GM21526 (cell line): Measurements from ENCODE around the gene HOXC12.

Source experiments
- ATAC-seq: cut with Tn5 transposase; IDR thresholded peaks from one replicate; pipeline ENCODE4 v1.9.1; 2021; ENCODE audit warnings: moderate library complexity; ENCODE audit not compliant: unreplicated experiment, low FRiP score

HOXC12 gene

DNA sequence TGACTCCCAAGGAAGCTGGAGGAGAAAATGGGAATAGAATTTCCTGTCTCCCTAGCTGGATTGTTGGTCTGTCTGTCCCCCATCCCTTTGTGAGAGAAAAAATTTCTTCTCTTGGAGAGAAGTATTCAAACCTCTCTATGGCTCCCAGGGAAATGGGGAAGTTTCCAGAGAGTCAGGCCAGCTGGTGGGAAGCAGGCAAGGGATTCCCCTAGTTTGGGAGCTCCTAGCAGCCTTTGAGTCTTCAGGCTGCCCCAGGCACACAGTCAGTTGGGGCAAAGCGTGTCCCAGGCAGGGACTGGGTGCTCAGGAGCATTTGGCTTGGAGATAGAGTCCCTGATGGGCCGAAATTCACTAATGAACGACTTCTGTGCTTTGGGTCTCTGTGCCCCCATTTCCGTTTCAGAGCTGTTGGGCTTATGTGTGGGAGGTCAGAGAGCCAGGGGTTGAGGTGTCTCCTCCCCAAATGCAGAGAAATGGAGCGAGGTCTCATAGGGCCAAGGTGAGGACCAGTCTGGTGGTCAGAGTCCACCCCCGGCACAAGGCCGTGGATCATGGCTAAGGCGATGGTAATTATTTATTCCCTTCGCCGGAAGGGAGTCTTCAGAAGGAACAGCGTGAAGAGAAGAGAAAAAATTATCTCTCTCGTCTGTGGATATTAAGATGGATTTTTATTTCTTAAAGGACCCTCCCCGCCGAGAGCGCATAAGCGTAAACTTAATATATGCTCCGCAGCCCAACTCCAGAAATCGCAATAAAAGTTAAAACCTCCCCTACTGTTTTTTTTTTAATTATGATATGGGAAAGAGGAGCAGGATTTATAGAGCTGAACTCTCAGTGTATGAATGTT is 38.7 kb downstream of the HOXC12 start:
- no peak for ATAC-seq

DNA sequence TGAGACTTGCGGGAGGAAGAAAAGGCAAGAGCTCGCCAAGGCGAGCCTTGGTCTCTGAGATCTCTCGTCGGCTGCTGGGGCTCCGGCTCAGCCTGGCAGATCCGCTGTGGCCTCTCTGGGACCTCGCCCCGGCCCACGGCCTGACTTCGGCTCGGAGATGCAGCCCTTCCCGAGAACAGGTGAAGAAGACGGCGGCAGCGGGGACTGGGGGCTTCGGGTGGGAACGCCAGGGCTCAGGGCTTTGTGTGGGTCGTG is 39.2 kb downstream of the HOXC12 start:
- ATAC-seq: no peak

DNA sequence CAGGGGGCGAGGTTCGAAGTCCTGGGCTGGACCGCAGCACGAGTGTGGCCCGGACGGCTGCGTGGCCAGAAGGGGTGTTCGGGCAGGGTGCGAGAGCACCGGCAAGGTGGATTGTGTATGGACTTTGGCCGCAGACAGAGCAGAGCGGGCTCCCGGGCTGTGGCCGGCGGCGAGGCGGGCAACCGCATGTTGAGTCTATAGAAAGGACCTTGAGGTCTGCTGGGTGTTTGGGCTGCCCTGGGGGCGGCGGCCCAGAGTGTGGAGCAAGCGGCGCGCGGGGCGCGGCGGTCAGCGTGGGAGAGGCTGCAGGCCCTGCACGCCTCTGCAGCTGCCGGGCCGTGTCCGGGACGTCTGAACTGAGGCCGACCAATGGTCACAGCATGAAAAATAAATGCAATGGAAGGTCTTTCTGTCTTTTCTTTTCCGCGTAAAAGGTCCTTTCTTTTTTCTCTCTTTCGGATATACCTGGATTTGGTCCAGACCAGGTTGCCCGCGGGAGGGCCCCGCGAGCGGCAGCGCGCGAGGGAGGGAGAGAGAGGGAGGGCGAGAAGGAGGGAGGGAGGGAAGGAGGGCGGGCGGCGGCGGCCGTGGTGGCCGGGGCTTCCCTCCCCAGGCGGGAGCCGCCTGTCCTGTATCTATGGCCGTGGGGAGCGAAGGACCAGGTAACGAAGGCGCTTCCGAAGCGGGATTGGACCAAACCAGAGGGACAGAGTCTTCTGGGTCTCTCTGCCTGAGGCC is 39.7 kb downstream of the HOXC12 start:
- no peak for ATAC-seq

DNA sequence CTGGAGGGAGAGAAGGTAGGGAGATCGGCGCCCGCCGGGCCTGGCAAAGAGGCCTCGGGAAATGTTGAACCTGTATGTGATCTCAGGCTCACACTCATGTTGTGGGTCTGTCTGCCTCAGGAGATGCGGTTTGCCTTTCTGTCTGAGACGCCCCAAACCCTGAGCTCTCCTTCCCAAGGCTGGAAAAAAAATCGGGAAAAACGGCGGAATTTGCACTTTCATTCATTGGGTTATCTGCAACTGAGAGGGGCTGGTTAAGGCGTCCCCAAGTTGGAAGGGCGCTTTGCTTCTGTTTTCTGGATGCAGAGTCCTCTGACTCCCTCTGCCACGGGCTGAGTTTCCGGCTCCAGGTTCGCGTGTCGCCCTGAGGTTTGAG is 40.3 kb downstream of the HOXC12 start:
- no peak for ATAC-seq

DNA sequence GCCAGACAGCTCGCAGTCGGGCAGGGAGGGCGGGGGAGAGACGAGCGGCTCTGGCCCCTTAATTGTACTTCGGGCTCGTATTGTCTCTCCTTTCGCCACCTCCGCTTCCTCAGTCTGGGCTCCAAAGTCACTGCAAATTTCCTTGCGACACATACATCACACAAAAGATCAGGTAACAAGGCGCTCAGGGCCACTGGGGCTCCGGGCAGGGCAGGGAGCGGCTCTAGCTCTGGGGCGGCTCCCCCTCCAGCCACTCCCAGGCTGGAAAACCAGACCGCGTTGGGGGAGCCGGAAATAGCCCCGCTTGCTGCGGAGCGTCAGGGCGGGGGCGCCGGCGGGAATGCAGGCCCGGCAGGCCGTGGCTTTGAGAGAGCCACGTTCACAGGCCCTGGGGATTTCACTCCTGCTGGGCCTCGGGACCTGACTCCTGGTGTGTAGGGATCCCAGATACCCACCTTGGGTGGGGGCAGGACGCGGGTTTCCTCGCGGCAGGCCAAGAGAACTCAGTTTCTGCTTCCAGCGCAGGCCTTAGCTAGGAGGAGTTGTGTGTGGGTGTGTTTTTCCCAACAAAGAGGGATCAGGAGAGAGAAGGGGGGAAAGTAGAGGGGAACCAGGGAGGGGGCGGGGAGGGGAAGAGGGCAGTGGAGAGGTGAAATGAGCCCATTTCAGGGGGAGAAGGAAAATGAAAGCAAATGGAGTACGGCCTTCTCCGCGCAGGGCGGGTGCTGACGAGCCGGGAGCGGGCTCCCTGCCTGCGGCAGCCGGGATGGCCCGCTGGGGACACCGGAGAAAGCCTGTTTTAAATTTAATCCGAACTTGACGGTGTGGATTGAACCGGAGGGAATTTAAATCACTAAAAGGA is 40.9 kb downstream of the HOXC12 start:
- ATAC-seq: no peak

DNA sequence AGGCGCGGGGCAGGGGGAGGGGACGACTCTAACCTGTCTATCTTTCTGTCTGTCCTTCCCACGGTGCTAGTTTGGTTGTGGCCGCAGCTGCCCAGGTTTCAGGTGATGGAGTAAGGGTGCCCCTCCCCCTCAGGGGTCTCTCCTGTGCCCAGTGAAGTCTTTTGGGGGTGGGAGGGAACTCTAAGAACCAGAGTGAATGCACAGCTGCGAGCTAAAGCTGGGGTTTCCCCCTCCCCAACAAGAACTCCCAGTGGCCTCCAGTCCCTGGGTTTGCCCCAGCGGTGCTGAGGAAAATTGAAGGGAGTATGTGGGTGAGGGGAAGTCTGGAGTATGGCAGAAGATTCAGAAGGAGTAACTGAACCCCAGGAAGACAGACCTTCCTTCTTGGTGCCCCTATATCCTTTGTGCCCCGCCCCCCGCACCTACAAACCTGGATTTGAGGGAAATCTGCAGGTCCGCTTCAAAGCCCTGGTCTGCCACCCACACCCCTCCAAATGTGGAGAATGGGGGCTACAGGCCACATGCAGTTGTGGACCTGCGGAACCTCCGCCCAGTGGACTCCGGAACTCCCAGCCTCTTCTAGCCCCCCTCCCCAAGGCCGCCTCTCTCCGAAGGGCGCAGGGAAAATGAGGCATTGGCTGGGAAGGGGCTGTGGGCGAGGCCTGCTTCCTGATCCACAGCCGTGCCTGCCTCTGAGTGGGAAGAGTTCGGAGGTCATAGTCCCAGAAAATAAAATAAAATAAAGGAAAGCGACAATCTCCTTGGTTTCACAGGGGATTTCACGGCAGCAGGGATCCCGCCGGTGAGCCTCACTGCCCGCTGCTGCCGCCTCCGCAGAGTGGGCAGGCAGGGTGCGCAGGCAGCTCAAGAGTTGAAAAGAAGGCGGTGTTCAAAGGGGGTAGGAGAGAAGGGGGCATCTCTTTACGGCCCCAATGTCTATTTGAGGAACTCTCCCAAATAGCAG is 41.8 kb downstream of the HOXC12 start:
- ATAC-seq: no peak

DNA sequence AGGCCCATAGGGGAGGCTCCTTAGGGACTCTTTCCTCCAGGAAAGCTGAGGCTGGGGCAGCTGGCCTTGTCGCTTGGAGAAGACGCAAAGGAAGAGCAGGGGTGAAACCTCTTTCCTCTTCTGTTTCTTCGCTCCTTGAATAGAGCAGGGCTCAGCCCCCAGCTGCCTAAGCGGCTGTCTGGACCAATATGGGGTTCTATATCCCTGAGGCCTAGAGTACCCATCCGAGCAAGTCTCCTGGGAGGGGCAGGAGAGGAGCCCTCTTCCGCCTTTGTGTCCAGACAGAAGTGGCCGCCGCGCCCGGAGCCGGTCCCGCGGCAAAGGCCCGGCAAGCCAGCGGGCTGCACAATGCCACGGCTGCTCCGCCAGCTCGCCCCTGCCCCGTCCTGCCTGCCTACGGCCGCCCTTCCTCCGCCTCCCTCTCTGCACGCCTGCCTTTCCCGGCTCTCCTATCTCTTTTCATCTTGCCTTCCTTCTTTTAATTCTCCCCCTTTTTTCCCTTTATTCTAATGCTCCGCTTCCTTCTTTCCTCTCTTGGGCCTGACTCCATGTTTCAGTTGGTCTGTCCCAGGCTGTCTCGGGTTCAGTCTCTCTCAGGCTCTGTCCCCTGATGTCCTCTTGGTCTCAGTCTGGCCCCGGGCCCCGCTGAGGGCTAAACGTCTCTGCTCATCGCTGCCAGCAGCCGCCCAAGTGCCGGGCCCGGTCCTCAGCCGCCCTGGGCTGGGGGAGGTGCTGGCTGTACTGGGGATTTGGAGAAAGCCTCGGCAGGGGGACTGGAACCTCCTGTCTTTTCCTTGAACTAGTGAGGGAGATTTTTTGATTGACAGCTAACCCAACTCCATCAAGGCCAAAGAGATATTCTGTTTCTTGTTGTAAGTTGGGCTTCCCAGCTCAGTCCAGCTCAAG is 42.8 kb downstream of the HOXC12 start:
- no peak for ATAC-seq

DNA sequence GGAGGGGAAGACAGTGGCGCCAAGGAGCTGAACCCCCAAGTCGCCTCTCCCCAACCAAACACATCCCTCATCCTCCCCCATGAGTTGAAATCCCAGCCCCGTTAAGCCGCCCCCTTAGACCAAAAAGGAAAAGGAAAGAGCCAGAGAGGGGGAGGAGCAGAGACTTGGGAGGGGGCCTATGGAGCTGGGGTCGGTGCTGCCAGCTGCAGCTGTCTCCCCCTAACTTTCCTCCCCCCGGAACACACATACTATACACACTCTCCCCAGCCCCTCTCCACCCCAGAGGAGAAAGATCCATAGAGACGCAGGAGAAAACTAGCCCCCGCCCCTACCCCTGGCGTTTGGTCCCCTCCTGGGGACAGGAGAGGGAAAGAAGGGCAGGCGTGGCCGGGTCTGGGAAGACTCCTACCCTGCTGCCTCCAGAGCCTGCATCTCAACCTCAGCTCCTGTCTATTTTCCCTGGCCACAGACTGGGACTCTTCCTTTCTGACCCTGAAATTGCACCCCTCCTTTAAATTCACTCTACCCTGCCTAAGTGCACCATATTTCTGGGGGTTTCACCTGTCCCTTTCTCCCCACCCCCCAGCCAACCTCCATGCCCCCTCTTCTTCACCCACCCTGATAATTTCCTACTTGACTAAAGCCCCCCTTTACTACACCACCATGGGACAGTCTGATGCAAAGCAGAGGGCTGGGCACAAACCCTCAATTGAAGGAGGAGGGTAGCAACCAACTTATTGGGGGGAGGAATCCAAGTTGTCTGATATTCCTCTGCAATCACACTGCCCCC is 43.6 kb downstream of the HOXC12 start:
- no peak for ATAC-seq

DNA sequence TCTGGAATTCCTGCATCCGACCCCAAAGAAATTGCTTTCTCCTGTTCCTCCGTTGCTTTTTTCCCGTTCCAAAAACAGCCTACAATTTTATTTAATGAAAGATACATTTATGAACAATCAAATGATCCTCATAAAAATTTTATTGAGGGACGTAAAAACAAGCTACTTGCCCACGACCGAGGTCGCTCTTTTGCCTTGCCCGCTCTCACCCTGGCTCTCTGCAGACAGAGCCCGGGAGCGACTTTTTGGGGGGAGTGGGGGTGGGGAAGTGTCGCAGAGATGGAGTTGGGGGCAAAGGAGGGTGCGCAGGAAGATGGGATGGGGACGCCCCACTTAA is 44.2 kb downstream of the HOXC12 start:
- no peak for ATAC-seq

DNA sequence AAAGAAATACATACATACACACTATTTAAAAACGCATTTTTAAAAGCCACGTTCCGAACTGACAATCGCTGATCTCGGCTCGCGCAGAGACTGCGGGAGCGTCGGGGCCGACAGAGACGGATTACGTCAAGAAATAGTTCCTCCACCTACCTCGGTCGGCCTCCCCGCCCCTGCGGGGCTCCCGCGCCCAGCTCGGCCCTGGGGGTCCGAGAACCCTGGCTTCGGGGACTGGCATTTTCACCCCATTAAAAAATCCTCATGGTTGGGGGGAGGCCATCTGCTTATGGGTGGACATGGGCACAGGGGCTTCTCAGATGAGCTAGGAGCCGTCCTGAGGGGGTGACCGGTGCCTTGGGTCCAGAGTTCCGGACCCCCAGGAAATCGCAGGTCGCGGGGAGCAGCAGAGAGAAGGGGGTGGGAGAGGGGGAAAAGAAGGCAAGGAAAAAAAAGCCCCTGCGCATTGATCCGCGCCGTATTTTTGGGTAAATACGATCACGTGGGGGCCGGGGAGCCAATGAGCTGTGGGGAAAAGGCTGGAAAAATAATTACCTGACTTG is 44.9 kb downstream of the HOXC12 start:
- ATAC-seq: no peak

DNA sequence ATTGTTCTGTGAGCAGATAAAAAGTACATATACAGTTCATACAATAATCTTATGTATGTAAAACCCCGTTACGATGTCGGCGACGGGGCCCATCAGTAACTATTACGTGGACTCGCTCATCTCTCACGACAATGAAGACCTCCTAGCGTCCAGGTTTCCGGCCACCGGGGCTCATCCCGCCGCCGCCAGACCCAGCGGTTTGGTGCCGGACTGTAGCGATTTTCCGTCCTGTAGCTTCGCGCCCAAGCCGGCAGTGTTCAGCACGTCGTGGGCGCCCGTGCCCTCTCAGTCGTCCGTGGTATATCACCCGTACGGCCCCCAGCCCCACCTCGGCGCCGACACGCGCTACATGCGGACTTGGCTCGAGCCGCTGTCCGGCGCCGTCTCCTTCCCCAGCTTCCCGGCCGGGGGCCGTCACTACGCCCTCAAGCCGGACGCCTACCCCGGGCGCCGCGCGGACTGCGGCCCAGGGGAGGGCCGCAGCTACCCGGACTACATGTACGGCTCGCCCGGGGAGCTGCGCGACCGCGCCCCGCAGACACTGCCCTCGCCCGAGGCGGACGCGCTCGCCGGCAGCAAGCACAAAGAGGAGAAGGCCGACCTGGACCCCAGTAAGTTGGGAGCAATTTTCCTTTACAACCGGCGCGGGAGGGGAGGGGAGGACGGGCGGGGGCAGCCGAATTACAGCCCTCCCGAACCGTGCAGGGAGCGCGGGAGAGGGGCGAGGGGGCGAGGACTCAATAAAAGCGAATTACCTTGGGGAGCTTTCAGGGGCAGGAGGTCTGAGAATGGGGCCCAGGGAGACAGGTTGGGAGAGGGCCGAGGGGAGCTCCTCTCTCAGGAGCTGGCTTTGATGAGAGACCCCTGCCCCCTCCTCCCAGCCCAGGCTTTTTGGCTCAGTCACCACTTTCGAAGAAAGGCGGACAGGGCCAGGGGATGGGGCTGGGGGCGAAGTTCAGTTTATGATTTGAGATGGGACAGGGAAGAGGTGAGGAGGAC is 45.7 kb downstream of the HOXC12 start, which contains the start of gene HOXC9:
Gene HOXC9, plus strand, starts transcription at position 46 of the 999 bp plus-strand sequence. Its CDS starts 28 bp downstream, at position 74.
- ATAC-seq: no peak

DNA sequence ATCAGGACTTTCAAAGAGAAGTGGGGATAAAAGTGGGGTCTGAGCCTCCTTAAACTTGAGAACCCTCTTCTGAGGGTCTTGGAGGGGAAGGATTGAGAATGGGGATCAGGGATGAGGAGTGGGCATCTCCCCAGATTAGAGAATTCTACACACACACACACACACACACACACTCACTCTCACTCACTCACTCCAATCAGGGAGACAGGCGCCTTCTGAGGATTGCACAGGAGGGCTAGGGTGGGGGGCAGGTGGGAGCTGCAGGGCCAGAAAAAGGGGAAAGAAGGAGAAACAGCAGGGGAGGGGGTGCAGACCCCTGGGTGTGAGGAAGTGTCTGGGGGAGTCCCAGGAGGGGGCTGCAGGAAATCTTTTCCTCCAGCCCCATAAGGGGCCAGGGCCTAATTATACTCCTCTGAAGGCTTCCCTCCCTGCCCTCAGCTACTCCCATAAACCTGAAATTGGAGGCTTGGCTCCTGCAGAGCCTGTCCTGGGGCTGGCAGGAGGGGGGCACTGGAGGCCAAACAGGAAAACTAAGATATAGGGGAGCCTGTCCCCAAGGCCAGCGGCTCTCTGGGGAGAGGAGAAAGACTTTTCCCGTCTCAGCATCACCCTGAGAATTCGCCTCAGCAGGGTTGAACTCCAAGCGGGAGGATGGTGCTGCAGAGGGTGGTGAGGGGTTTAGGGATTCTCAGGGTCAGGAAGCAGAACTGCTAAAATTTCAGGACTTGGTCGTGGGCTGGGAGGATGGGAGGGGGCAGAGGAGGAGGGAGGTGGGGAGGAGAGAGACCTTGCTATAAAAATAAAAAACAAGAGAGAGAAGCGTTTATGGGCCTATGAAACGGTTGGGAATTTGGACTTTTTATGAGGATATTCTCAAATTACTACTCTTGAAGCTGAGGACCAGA is 46.8 kb downstream of the HOXC12 start:
- ATAC-seq: no peak

DNA sequence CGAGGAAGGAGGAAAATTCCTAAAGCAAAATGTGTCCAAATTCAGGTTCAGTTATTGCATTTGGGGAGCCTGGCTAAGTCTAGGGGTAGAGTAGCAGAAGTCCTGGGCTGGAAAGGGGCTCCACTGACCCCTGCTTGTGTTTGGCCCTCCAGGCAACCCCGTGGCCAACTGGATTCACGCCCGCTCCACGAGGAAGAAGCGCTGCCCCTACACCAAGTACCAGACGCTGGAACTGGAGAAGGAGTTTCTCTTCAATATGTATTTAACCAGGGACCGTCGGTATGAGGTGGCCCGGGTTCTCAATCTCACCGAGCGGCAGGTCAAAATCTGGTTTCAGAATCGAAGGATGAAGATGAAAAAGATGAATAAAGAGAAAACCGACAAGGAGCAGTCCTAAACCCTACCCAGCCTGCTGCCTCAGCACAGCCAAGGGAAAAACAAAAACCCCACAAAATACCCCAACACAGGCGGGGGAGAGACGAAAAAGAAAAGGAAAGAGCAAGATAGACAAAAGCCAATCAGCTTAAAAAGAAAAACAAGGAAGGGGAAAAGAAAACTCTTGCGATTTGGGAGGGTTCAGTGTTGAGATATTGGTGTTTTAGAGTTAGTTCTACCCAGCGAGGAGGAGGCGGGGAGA is 47.7 kb downstream of the HOXC12 start:
- ATAC-seq: no peak

DNA sequence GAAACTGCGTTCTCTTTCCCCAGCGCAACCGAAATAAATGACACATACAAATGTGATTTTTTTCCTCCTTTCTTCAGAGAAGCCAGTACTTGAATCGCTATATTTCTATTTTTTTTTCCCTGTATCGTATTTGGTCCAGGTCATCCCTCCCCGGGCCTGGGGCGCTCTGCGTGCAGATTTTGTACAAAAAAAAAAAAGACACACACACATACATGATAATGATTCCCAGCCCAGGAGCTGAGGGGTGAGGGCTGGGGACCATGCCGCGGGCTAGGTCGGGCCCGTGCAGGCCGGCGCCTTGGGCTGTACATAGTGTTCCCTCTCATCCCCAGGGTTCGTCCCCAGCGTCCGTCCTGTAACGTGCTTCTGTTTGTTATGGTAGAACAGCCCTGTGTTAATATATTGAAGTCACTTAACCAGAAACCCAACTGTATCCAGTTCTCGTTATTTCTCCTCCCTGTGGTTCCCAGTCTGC is 48.2 kb downstream of the HOXC12 start:
- no peak for ATAC-seq

DNA sequence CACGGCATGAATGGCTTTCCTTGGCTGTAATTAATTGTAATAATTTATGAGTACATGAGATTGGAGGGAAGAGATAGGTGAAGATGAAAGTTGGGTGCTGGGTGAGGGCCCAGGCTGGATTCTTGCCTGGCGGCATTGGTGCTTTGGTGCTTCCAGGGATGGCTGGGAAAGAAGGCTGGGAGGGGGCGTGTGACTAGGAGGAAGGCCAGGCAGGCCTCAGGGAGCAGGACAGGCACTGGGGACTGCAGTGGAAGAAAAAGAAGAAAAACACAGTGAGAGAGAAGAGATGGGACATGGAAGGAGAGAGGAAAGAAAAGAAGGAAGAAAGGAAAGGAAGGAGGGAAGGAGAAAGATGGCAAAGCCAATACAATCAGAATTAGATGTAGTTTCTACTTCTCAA is 48.9 kb downstream of the HOXC12 start:
- ATAC-seq: no peak
